Fibroblast of pulmonary artery (primary cell): ENCODE results near the gene TMEM150C.

ENCODE experiments used
- DNase-seq: peaks from one replicate; pipeline ENCODE4 v3.0.0-alpha.2; 2010; ENCODE audit warnings: low read depth
- H3K4me3 ChIP-seq: replicated peaks from 2 replicates; pipeline ENCODE4 v1.5.1; 2011; ENCODE audit warnings: low read depth, mild to moderate bottlenecking, control low read depth, low read length, moderate library complexity
- TF ChIP-seq, protein P1 (sequence below): IDR thresholded peaks from 2 replicates; pipeline ENCODE4 v1.5.1; 2011; ENCODE audit warnings: mild to moderate bottlenecking, control low read depth, low read length, inconsistent platforms; ENCODE audit errors: missing control alignments

TMEM150C gene

GRCh38 chr4:82528074-82528473 is 33.7 kb downstream of the TMEM150C start:
- TF ChIP-seq, protein P1, sequence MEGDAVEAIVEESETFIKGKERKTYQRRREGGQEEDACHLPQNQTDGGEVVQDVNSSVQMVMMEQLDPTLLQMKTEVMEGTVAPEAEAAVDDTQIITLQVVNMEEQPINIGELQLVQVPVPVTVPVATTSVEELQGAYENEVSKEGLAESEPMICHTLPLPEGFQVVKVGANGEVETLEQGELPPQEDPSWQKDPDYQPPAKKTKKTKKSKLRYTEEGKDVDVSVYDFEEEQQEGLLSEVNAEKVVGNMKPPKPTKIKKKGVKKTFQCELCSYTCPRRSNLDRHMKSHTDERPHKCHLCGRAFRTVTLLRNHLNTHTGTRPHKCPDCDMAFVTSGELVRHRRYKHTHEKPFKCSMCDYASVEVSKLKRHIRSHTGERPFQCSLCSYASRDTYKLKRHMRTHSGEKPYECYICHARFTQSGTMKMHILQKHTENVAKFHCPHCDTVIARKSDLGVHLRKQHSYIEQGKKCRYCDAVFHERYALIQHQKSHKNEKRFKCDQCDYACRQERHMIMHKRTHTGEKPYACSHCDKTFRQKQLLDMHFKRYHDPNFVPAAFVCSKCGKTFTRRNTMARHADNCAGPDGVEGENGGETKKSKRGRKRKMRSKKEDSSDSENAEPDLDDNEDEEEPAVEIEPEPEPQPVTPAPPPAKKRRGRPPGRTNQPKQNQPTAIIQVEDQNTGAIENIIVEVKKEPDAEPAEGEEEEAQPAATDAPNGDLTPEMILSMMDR = no peak
- no peak overlapping the region for H3K4me3 ChIP-seq
- no peak for DNase-seq

GRCh38 chr4:82525307-82525911 is 36.4 kb downstream of the TMEM150C start:
- no peak for DNase-seq
- H3K4me3 ChIP-seq = no peak overlapping the region
- TF ChIP-seq, protein P1 = no peak

GRCh38 chr4:82524570-82525152 is 37.1 kb downstream of the TMEM150C start:
- no peak overlapping the region for H3K4me3 ChIP-seq
- TF ChIP-seq, protein P1 = no peak

GRCh38 chr4:82523179-82523578 is 38.6 kb downstream of the TMEM150C start:
- DNase-seq = no peak
- TF ChIP-seq, protein P1 = no peak
- H3K4me3 ChIP-seq = no peak overlapping the region

More at GRCh38 chr4:82524570-82525152, 37.1 kb downstream of the TMEM150C start:
- DNase-seq = no peak

DNA sequence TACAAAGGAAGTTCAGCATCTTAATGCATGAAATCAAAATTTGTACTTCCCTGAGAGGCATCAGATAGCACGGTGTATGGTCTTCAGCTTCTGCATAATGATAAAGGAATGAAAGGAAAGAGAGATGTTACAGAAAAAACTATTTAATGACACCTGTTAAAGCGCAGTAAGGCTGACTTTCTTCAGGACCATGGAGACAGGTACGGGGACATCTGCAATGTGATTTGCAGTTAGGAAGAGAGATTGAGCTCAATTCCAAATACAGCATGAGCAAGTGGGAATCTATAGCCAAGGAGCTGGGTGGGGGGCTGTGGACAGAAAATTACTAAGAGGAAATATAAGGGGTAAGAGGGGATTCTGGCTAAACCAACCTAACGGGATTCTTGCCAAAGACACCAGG is 39.3 kb downstream of the TMEM150C start:
- no peak for DNase-seq
- H3K4me3 ChIP-seq = no peak overlapping the region
- TF ChIP-seq, protein P1 = no peak

DNA sequence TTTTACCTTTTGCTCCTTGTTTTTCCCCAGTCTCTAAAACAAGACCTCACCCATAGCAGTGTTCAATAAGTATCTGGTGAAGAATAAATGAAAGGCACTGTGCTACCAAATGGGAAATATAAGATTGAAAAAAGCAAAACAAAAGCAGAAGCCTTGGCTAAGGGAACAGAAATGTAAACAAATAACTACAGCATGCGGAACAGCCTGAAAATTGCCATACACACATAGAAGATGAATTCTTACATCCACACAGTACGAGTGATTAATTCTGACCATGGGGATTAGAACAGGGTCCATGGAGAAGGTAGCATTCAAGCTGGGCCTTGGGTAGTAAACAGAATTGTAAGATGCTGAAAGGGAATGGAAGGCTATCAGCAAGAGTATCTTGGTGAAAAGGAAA is 40.5 kb downstream of the TMEM150C start:
- DNase-seq = no peak
- TF ChIP-seq, protein P1 = no peak
- no peak overlapping the region for H3K4me3 ChIP-seq

DNA sequence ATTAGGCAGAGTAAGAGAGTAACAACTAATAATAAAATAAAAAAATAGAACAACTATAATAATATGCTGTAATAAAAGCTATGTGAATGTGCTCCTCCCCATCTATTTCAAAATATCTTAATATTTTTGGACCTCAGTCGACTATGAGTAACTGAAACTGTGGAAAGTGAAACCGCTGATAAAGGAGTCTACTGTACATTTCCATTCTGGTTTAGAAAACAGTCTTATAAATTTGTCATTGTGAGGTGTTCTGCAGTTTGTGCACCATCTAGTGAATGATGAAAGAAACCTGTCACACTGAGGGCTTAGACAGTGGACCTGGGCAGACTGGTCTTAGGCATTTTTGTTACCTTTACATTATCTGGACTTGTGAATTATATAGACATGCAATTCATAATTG is 42.0 kb downstream of the TMEM150C start:
- peak; percentile 44 for DNase-seq
- no peak overlapping the region for H3K4me3 ChIP-seq
- TF ChIP-seq, protein P1 = no peak
